HG03139 (cell line): ENCODE measurements around the gene ERCC1.

ENCODE experiments used
- ATAC-seq: cut with Tn5 transposase; IDR thresholded peaks from one replicate; pipeline ENCODE4 v1.9.1; 2021; ENCODE audit not compliant: unreplicated experiment

The ERCC1 gene

DNA sequence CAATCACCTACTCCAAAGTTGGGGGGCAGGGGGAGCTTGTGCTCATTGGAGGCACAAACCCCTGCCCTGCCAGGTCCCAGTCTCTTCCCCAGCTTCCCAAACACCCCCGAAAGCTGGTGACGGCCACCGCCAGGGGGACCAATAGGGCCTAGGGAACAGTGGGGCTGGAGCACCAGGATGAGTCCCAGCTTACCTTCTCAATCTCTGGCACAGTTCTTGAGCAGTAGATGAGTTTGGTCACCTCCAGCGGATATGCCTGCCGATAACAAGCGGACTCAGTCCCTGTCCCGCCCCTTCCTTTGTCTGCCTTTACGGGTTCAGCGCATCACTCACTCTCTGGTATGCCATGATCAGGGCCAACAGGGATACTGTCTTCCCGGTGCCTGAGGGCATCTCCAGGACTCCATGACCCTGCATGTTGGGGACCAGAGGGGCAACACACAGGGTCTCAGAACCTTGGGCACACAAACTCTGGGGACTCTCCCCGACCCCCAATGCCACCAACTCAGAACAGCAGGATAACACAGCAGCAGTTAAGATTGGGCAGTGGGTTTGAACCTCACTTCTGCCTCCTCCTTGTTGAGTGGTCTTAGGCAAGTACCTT is 54.9 kb downstream of the ERCC1 start:
- no peak for ATAC-seq

DNA sequence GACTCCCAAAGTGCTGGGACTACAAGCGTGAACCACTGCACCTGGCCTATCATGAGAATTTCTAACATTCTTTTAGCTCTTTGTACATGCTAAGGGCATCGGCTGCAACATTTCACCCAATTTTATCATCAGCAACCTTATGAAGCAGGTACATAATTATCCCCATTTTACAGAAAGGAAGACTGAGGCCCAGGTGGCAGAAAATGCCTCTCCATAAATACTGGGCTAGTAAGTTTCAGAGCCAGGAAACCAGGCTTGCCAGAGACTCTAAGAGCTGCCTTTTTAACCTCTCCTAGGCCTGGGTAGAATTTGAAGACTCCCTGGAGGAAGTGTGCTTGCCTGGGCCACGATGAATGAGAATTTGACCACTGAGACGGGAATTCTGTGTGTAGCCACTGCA is 55.6 kb downstream of the ERCC1 start:
- no peak for ATAC-seq

DNA sequence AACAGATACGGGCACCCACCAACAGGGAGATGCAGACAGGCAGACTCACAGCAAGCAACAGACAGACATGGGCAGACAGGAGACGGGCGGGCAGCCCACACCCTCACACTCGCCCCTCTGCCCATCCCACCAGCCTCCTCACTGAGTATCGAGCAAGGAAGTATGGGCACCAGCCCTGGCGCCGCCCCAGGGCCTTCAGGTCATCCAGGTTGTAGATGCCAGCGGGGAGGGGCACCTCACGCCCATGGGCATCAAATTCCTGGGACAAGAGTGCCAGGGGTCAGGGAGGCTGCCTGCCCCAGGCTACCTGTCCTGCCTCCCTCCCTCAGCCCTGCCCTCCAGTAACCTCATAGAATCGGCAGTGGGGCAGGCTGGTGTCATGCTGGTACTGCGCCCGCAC is 59.0 kb downstream of the ERCC1 start:
- ATAC-seq = no peak

DNA sequence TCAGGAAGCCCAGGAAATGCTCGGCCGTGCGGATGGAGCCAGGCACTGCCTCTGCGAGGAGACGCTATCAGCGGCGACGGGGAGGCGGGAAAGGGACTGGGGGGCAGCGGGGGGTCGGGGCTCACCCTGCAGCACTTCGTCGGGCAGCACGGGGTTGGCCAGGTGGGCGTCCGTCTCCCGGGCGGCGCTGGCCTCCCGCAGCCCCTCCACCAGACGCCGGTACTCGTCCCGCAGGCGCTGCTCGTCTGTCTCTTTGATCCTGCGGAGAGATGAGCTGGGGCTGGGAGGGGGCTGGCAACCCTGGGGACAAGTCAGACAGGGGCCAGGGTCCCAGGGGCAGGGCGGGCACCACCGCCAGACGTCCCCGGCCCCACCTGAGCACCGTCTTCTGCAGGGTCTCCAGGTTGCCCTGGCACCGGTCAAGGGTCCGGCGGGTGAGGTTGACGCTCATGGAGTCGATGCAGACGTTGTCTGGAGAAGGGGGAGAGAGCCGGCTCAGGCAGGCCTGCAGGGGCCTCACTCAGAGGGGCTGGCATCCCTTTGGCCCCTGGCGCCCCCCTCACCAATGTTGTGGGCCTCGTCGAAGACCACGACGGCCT is 59.8 kb downstream of the ERCC1 start:
- no peak for ATAC-seq

DNA sequence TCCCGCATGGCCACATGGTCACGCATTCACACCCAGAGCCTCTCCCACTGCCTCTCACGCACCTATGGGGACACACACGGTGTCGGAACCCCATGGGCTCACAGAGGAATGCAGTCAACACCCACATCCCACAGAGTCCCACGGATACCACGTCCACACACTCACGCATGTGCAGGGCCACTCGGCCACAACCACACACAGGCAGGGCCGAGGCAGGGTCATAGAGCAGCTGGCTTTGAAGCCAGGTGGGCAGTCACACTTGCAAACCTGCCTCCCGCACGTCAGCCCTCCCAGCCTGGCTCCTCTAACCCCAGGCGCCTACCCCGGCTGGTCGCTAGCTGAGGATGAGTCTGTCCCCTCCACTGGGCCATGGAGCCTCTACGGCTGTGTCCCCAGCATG is 61.4 kb downstream of the ERCC1 start:
- ATAC-seq = no peak

DNA sequence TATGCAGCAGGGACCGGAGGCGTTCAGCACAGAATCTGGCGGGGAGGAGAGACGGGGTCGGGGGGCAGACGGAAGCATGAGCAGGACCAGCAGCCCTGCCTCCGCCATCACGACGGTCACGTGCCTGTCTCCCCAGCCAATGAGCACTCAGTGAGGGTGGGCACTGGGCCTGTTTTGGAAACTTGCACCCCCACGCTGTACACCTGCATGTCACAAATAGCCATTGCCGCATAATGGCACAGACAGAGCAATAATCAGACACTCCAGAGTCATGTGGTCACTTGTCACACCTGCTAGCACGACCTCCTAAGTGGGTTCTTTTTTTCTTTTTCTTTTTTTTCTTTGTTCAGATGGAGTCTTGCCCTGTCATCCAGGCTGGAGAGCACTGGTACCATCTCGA is 62.1 kb downstream of the ERCC1 start:
- no peak for ATAC-seq

DNA sequence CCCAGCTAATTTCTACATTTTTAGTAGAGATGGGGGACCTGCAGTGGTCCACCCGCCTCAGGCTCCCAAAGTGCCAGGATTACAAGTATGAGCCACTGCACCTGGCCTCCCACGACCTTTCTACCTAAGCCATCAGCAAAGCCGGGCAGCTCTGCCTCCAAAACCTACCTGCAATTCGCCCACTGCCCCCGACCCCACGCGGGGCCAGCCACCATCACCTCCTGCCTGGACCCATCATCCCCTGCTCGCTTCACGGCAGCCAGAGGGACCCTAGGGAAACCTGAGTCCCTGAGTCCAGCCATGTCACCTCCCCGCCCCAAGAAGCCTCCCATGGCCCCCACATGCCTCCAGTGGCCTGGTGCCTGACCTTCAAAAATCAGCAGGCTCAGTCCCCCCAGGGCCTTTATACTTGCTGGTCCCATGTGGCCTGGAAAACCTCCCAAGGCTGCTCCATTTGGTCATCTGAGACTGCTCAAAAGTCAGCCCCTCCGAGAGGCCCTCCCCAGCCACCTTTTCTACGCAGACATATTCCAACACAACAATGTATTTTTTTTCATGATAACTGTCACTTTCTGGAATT is 65.4 kb downstream of the ERCC1 start:
- ATAC-seq = no peak

DNA sequence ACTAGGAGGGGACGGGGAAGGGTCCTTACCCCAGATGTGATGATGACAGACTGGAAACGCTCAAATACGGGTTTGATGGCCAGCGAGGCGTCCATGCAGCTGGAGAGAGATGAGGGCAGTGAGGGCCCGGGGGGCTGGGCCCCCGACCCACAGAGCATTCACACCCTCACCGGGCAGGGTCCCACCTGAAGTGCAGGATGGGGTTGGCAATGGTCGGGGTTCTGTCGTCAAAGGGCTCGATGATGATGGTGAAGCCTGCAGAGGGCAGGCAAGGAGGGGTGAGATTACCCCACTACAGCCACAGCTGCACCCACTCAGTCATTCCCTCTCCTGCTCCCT is 66.3 kb downstream of the ERCC1 start:
- no peak for ATAC-seq
